Adrenal gland (tissue), 5 donors: ENCODE measurements around the gene NUDT15.

Experiments
- POLR2A ChIP-seq, 2 donors: fragments of 450-650 bp; IDR thresholded peaks; one replicate each; pipeline ENCODE4 v1.6.1; 2017; ENCODE audit warnings: antibody characterized with exemption in 2 of 2, mild to moderate bottlenecking in 2 of 2, moderate library complexity in 1 of 2
- TF ChIP-seq, protein P1 (sequence below), 6 experiments: fragments of 450-650 bp in 4 of 6; fragments of 200-600 bp in 2 of 6; sonication (generic) in 1 of 6; IDR thresholded peaks; 1 replicate in 5 of 6; 2 replicates in 1 of 6; pipeline versions ENCODE4 v1.5.1 to v1.8.0; 2016 to 2021; ENCODE audit warnings: antibody characterized with exemption in 6 of 6, mild to moderate bottlenecking in 2 of 6, moderate library complexity in 1 of 6
- donor health status: DM: no; HTN: no; CAD: no.

DNA sequence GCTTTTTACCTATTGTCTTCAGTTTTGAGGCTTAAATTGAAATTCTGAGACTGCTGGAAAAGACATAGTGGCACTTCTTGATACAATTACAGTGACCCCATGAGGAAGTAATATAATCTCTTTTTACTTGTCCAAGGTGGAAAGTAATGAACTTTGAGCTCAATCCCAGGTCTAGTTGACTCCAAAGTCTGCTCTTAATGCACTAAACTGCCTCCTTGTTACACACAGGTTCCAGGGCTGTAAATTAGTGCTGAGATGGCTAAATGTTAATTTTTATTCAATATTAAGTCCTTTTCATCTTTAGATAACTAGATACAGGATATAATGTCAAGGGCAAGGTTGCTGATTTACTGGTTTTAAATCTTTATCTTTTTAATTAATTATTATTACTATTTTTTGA, 2.5 kb downstream of the NUDT15 start:
- TF ChIP-seq, protein P1, sequence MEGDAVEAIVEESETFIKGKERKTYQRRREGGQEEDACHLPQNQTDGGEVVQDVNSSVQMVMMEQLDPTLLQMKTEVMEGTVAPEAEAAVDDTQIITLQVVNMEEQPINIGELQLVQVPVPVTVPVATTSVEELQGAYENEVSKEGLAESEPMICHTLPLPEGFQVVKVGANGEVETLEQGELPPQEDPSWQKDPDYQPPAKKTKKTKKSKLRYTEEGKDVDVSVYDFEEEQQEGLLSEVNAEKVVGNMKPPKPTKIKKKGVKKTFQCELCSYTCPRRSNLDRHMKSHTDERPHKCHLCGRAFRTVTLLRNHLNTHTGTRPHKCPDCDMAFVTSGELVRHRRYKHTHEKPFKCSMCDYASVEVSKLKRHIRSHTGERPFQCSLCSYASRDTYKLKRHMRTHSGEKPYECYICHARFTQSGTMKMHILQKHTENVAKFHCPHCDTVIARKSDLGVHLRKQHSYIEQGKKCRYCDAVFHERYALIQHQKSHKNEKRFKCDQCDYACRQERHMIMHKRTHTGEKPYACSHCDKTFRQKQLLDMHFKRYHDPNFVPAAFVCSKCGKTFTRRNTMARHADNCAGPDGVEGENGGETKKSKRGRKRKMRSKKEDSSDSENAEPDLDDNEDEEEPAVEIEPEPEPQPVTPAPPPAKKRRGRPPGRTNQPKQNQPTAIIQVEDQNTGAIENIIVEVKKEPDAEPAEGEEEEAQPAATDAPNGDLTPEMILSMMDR (IDR thresholded peaks at IDR 0.05), result no peak
- no peak for TF ChIP-seq POLR2A (IDR thresholded peaks at IDR 0.05)
